GM12878 (cell line): ENCODE data around the gene PSMB5. TPM values are rescaled to one million over a fixed set of nuclear protein-coding genes. Genes with fewer than 3 reads are reported as not detected.

Experiments
- ATF3 ChIP-seq: IDR thresholded peaks from 2 replicates; pipeline ENCODE4 v1.6.1; 2011; ENCODE audit warnings: low read depth, mild to moderate bottlenecking, low read length, moderate library complexity, borderline replicate concordance; ENCODE audit errors: extremely low read depth
- EGR1 ChIP-seq, 2 experiments: IDR thresholded peaks; 1 replicate in 1 of 2; 2 replicates in 1 of 2; pipeline ENCODE4 v1.6.1; 2011 to 2012; ENCODE audit warnings: low read depth in 2 of 2, low read length in 2 of 2, borderline replicate concordance in 1 of 2, mild to moderate bottlenecking in 1 of 2, moderate library complexity in 1 of 2
- FOXK2 ChIP-seq: fragments of 450-650 bp; IDR thresholded peaks from 2 replicates; pipeline ENCODE4 v1.6.1; 2017; ENCODE audit warnings: mild to moderate bottlenecking, moderate library complexity
- HCFC1 ChIP-seq: fragments of 150-350 bp; IDR thresholded peaks from 2 replicates; pipeline ENCODE4 v1.6.1; 2014; ENCODE audit warnings: low read length
- IRF5 ChIP-seq: fragments of 450-650 bp; IDR thresholded peaks from 2 replicates; pipeline ENCODE4 v1.6.1; 2017; ENCODE audit warnings: borderline replicate concordance
- NR2F1 ChIP-seq: fragments of 450-650 bp; conservative IDR thresholded peaks from 2 replicates; pipeline ENCODE4 v1.6.1; 2017; ENCODE audit warnings: mild to moderate bottlenecking
- PRDM15 ChIP-seq: fragments of 450-650 bp; formaldehyde crosslinking; IDR thresholded peaks from 2 replicates; pipeline ENCODE4 v1.4.0; 2020; ENCODE audit warnings: mild to moderate bottlenecking, moderate library complexity
- RELA ChIP-seq: fragments of 450-650 bp; IDR thresholded peaks from 2 replicates; pipeline ENCODE4 v1.8.0; 2014; ENCODE audit warnings: borderline replicate concordance; ENCODE audit not compliant: partially characterized antibody
- SMAD1 ChIP-seq: fragments of 450-650 bp; IDR thresholded peaks from 2 replicates; pipeline ENCODE4 v1.6.1; 2018; ENCODE audit warnings: mild to moderate bottlenecking, low read depth; ENCODE audit not compliant: partially characterized antibody
- SMAD5 ChIP-seq: IDR thresholded peaks from 2 replicates; pipeline ENCODE4 v1.6.1; 2016; ENCODE audit warnings: antibody characterized with exemption, low read depth
- SP1 ChIP-seq: IDR thresholded peaks from one replicate; pipeline ENCODE4 v1.6.1; 2011; ENCODE audit warnings: low read depth, low read length
- SPI1 ChIP-seq: IDR thresholded peaks from 2 replicates; pipeline ENCODE4 v1.6.1; 2011; ENCODE audit warnings: low read depth, mild to moderate bottlenecking, low read length, moderate library complexity, borderline replicate concordance; ENCODE audit not compliant: insufficient read depth
- USF1 ChIP-seq: IDR thresholded peaks from 2 replicates; pipeline ENCODE4 v1.6.1; 2011; ENCODE audit warnings: borderline replicate concordance, low read depth, mild to moderate bottlenecking, moderate library complexity, mixed read lengths, low read length; ENCODE audit not compliant: insufficient read depth; ENCODE audit errors: extremely low read length
- ZBTB40 ChIP-seq: fragments of 450-650 bp; IDR thresholded peaks from 2 replicates; pipeline ENCODE4 v1.6.1; 2016; ENCODE audit warnings: mild to moderate bottlenecking, moderate library complexity, borderline replicate concordance
- ZSCAN29 ChIP-seq: fragments of 450-650 bp; IDR thresholded peaks from 2 replicates; pipeline ENCODE4 v1.6.1; 2017; ENCODE audit warnings: mild to moderate bottlenecking, moderate library complexity
- polyA plus RNA-seq, 11 experiments: library from polyadenylated mRNA; depleted of rRNA in 4 of 11; unstranded in 6 of 11; stranded (reverse) in 5 of 11; fragments of >200 nt; fragmentation: Nextera tagmentation in 4 of 11; fragmentation: Illumina TruSeq in 1 of 11; extraction: Ambion mirVana in 4 of 11; extraction: Trizol in 1 of 11; gene quantifications; 1 replicate in 1 of 11; 2 replicates in 10 of 11; pipeline versions ENCODE4 v1.2.1 to v1.2.3, GENCODE V29; 2011 to 2016; ENCODE audit warnings: inconsistent platforms in 2 of 11, missing spikeins in 2 of 11, low read depth in 1 of 11
- total RNA-seq, 4 experiments: library from RNA; depleted of rRNA in 3 of 4; stranded (reverse); fragments of >200 nt in 3 of 4; fragmentation: Illumina TruSeq in 1 of 4; extraction: Trizol in 1 of 4; gene quantifications; 2 replicates each; pipeline versions ENCODE4 v1.2.1 to v1.2.3, GENCODE V29; 2013 to 2021
- TF ChIP-seq, protein P1 (sequence below): IDR thresholded peaks from 2 replicates; pipeline ENCODE4 v1.6.1; 2012; ENCODE audit warnings: low read depth, low read length, improper control_type of control experiment

PSMB5 gene
- total and polyA plus RNA-seq, 10 of the 15 experiments (the other 5 are each of a cell fraction or from before 2014, with no cell fraction given), result 84.5 to 802 (median 144) TPM

DNA sequence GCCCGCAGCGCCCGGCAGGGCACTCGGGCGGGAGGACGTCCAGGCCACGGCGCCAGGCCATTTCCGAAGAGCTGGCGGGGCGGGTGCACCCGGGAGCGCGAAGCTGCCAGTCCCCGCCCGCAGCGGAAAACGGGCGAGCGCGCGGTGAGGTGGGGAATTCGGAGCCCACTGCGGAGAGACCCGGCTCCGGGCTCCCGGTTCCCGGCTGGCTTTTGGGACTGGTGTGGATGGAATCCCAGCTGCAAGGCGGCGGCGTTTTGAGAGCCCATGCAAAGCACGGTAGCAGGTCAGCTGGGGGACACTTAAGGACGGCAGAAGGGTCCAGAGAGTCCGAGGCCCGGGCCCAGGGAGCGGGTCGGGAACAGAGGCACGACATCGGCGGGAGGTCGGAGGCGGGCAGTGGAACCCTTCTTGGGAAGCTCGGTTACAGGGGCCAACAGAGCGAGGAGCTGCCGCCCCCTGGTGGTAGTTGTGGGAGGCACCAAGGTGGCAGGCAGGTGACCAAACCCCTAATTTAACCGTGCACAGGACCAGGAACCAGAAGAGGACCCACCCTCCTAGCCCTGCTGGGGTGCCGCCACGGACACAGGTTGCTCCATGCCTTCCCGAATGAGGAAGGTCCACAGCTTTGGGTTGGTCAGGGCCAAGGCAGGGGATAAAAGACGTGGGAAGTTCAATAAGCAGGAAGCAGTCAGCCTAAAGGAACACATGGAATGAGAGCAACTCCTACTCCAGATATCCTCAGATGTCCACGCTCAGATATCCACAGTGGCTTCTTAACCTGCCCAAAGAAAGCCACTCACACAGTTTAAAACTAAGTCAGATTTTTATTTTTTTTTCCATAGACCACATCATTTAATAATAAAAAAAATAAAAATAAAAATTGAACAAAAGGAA is 23.3 kb upstream of the PSMB5 start (continued):
- no peak for TF ChIP-seq ATF3
- TF ChIP-seq, protein P1, sequence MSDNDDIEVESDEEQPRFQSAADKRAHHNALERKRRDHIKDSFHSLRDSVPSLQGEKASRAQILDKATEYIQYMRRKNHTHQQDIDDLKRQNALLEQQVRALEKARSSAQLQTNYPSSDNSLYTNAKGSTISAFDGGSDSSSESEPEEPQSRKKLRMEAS, result no peak
- TF ChIP-seq HCFC1, result no peak
- TF ChIP-seq SMAD1, result no peak
- TF ChIP-seq RELA, result peak; percentile 28
- TF ChIP-seq USF1, result no peak
- no peak for TF ChIP-seq SPI1
- 0 out of 2 replicates have a peak, but pooled peaks have one; percentile 32 for TF ChIP-seq FOXK2
- TF ChIP-seq ZBTB40, result no peak
- no peak for TF ChIP-seq EGR1 (IDR thresholded peaks at IDR 0.05; ENCODE audit: borderline replicate concordance in 1 of 2, low read depth in 2 of 2, low read length in 2 of 2)
- no peak for TF ChIP-seq ZSCAN29
- 0 out of 2 replicates have a peak, but pooled peaks have one; percentile 33 for TF ChIP-seq NR2F1
- TF ChIP-seq PRDM15 (CRISPR knock-in tag), result no peak
- TF ChIP-seq SMAD5, result no peak
- TF ChIP-seq SP1, result no peak
- no peak for TF ChIP-seq IRF5
